SKM-1 (cell line): Measurements from ENCODE around the gene PATJ.

Source experiments
- DNase-seq: peaks from one replicate; lab custom pipeline; 2025; ENCODE audit not compliant: unreplicated experiment; lab: John Stamatoyannopoulos, UW

The PATJ gene

DNA sequence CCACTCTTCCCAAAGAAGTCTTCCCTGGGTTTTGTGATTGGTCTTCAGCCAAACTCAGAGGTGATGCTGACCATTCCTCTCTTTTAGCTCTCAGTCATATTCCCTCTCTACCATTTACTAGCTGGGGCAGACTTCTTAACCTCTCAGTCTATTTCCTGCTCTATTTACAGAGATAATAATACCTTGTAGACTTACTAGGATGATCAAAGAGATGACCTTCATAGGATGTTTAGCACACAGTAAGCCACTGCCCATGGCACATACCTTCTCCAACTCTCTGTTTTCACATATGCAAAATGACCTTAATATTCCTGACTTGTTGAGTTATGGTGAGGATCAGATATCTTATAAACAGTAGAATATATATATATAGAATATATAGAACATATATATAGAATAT, 346.2 kb downstream of the PATJ start:
- no peak for DNase-seq

DNA sequence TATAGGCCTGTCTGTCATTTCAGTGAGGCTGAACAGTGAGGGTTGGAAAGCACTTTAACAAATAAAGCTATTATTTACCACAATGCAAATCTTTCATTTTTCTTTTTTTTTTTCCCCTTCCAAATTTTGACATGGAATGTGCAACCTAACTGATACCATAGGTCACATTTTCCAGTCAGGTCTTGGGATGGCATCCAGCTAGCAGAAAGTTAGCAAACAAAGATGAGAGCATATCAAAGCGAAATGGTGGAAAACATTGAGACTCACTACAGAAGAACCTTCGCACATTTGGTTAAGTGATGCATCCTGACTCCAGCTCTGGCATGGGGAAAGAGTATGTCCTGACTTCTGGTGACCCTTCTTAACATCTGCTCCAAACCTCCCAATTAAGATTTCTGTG, 347.3 kb downstream of the PATJ start:
- DNase-seq, result no peak

DNA sequence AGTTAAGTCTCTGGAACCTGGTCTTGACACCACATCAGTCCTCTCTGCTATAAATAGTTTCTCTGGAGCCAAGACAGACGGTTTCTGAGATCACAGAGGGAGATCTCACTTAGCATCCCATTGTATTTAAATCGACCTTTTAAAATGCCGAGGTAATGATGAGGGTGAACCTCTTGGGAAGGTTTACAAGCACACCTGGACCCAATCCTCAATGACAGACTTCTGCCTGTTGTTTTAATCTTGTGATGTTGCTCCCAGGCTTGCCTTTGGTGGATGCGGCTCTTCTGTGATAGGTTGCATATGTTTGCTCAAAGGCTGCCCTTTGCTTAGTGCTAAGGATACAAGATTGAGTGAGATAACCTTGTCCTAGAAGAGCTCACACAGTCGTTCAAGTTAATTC, 347.7 kb downstream of the PATJ start:
- no peak for DNase-seq

DNA sequence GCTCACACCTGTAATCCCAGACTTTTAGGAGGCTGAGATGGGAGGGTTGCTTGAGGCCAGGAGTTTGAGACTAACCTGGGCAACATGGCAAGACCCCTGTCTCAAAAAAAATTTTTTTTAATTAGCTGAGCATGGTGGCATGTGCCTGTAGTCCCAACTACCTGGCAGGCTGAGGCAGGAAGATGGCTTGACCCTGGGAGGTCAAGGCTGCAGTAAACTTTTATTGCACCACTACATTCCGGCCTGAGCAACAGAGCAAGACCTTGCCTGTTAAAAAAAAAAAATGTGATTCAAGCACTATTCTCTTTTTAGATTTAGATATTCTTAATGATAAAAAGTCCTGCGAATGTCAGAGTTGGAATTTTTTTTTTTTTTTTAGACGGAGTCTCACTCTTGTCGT, 349.8 kb downstream of the PATJ start:
- no peak for DNase-seq

DNA sequence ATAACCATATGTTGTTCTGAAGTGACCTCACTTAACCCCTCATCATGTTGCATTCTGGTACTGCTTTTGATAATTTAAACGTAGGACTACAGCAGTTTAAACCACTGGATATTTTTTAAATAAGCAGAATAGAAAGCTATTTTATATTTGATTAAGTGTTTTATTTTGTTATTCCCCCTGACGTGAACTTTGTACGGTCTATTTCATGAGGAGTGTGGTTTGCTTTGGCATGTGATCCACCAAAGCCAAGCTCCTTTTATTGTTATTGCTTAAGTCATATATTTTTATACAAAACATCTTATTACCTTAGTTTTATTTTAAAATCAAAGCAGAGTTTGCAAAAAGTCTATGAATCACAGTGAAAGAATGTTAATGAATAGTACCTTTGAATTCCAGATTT, 351.0 kb downstream of the PATJ start:
- DNase-seq, result no peak

DNA sequence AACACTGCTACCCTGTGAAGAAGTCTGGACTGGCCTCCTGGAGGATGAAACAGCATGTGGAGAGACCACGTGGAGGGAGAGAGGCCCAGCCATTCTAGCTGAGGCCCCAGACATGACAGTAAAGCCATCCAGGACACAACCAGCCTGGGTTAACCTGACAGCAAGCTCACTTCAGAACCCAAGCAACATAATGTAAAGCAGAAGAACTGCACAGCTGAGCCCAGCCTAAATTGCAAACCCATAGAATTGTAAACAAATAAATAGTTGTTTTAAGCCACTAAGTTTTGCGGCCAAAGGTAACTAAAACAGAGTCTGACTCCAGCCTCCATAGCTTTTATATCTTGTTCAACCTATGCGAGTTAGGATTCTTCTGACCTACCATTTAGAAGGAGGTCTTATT, 355.2 kb downstream of the PATJ start:
- no peak for DNase-seq

DNA sequence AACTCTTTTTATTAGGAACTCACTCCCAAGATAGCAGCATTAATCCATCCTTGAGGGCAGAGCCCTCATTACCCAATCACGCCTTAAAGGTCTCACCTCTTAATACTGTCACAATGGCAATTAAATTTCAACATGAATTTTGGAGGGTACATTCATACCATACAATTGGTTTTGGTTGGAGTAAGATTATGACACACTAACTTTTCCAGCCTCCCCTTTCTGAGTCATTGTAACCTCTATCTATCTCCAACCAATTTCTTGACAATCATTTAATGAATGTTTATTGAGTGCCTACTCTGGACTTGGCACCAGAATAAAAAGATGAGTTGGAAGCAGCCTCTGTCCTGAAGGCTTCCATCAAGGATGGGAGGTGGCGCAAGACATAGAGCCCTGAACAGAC, 358.2 kb downstream of the PATJ start:
- DNase-seq, result no peak

DNA sequence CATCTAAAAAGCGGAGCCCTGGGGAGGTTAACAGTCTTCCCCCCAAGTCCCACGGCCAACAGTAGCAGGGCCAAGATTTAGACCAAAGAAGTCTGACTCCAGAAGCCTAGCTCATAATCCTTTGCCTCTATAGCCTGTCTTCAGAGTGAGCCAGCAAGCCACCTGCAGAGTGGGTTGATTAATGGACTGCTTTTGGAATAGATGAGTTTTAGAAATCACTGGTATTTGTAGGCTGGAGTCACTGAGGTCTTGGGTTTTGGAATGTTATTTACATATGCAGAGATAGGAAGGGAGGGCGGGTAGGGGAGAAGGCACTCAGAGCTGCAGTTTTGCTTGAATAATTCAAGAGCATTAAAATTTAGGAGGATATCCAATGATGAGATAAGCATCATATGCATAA, 361.6 kb downstream of the PATJ start:
- no peak for DNase-seq

DNA sequence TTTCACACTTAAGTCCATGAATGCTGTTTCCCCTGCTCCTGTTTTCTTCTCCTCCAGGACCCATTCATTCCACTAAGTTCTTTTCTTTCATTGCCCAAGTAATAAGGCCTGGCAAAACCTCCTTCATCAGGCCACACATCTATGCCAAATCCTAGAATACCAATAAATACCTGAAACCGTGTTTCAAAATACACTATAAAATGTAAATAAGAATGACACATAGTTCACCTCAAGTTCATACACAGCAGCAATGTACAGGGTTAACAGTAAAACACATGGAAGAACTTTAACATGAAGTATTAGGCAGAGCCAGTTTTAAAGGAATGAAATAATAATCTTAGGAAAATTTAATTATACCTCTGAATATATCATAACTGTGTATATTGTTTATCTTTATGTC, 365.6 kb downstream of the PATJ start:
- DNase-seq, result no peak

DNA sequence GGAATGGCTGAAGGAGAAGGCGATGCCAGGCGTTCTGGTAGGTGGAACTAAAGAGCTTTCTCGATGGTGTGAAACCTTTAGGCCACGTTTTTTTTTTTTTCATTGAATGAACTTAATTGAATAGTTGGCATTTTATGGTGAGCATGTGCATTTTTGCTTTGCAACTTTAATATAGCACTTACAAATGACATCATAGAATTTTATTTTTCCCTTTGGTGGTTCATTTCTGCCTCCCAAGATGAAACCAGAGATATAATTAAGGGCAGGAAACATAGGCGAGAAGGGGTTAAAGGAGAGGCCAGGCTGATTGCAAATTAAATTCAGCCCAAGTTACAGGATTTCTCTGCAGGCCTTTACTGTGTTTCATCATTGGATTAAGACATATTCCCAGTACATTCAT, 366.8 kb downstream of the PATJ start:
- DNase-seq, result no peak

DNA sequence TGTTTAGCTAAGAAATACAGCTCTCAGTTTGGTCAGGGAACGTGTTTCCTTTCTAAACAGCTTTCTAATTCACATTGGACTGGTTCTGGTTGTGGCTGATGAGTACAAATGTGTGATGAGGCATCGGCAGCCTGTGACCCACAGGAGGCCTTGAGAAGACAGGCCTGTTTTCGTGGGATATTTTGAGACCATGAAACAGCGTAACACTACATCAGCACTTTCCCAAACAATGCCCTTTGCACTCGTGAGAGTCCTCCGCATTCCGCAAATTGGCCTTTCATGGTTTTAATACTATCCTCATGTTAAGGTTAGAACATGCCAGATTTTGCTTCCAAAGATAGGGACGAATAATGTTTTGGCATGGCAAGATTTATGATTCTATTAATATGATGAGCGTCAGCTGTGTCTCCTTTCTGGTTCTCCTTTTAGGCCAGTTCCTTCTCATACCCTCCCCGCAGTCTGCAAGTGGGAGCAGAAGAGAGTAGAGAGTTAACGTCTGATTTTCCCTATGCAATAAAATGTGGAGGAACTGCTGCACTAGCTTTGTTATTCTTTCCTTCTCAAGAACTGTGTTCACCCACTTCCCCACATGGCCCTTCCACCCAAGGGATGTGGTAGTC, 368.0 kb downstream of the PATJ start:
- DNase-seq, result no peak

DNA sequence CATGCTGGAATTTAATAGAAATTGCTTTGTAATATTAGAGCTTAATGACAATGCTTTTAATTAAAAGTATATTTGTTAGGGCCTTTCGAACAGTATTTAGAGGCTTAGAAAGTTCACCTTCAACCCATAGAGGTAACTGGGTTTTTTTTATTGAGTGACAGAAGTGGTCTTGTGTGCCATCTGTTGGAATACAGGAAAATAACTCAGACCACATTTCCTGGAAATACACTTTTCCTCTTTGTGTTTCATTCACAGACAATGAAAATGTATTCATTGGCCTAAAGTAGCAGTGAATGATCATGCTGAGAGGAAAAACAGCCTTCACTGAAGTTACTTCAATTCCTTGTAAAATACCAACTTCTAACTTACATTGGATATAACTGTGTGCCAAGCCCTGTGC, 368.8 kb downstream of the PATJ start:
- no peak for DNase-seq

DNA sequence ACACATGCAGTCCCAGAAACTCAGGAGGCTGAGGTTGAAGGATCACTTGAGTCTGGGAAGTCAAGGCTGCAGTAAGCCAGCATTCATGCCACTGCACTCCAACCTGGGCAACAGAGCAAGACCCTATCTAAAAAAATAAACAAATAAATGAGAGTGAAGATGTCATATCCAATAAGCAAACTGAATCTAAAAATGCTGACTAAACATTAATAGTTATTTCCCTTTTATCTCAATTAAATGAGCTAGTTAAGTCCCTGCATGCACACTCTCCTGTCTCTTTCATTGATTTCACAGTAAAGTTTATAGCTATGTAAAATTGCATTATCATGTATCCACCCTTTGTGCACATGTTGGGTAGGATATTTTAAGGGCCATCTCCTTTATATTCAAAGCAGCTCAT, 371.2 kb downstream of the PATJ start:
- no peak for DNase-seq

DNA sequence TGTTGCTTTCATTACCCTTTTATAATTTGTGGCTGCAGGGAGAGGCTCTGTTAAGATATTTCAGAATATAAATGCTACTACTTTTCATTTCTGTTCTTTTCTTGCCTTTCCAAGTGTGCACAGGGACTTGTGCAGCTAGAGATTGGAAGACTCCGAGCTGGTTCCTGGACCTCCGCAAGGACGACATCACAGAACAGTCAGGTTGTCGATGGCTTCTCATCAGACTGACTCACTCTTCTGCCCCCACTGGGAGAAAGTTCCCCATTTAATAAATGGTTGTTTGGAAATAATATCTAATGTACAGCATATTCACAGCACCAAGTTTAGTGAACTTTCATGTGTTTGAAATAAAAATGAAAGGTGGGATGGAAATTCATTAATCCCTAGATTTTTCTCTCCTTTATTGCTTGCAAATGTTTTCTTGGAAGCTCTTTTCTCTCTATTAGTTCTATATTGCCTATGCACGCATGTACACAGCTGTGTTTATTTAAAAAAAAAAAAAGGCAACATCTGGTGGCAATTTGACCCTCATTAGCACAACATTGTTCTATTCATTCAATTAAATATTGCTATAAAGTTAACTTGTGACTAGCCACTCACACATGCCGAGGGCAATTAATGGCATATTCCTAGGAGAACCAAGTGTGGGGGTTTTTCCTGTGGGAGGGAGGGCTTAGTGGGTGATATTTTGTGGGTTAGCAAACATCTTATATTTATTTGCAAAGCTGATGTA, 374.9 kb downstream of the PATJ start:
- no peak for DNase-seq

DNA sequence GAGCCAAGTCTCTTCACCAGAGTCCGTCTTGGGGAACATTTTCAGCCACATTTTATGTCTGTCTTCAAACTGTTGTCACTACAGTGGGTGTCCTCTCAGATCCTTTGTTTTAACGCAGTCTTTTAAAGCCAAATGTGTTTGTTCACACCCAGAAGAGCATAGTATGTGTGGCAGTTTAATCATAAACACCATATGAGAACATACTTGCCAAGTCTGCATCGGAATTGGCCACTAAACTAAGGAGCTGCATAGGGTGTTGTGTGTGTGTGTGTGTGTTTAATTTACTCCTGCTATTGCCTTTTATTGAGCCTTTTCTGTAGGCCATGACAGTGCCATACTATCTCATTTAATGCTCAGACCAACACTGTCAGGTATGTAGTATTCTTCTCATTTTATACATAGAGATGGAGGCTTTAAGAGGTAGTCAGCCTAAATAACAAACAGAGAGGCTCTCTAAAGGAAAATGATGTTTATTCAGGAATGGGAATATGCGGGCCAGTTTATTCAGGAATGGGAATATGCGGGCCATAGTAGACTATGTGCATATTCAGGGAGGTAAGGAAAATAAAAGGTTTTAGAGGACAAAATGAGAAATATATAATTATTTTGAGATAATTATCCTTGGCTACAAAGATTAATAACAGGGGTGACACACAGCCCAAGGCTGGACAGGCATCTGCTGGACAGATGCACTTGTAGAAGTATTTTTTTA, 384.5 kb downstream of the PATJ start:
- DNase-seq, result no peak

DNA sequence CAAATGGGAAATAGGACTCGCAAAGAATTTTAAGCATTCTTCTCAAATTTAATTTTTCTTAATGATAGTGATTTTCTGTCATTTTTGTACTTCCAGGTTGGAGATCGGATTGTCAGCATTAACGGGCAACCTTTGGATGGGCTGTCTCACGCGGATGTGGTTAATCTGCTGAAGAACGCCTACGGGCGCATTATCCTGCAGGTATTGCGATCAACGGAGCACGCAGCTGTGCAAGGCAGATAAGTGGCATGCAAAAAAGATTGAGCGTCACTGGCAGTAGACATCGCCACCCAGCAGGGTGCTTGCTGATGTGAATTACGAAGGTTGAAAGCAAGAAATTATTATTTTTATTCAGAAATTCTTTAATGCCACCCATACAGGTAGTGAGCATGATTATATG, 386.5 kb downstream of the PATJ start:
- DNase-seq, result no peak

DNA sequence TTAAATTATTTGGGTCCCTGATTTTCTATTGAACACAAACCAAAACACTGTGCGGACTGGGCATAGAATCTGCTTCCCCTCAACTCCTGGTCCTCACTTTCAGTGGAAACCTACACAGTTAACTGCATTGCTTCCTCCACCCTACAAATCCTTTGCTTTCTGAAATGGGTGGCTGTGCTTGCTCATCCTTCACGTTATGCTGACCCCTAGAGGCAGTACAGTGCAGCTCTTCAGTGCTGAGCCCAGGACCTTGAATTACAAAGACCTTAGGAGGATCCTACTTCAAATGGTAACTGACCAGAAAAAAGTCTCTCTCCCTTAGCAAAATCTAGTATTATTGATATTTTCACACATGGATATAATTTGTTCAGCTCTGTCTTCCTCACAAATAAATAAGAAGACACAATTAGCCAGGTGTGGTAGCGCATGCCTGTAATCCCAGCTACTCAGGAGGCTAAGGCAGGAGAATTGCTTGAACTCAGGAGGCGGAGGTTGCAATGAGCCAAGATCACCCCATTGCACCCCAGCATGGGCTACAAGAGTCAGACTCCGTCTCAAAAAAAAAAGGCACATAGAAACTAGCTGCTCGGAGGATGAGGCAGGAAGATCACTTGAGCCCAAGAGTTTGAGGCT, 388.9 kb downstream of the PATJ start:
- peak; percentile 45 for DNase-seq

DNA sequence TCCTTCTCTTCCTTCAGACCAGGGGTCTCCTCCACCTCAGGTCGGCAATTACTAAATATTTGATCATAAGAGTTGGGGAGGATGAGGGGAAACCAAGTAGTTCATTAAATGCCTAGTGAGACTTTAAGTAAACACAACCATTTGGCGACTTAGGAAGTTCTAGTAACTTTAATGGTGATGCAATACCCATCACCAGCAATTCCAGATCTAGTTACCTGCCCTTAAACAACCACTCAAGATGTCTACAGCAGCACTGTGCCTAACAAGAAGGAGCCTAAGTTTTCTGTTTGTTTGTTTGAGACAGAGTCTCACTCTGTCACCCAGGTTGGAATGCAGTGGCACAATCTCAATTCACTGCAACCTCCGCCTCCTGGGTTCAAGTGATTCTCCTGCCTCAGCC, 395.7 kb downstream of the PATJ start:
- DNase-seq, result no peak

DNA sequence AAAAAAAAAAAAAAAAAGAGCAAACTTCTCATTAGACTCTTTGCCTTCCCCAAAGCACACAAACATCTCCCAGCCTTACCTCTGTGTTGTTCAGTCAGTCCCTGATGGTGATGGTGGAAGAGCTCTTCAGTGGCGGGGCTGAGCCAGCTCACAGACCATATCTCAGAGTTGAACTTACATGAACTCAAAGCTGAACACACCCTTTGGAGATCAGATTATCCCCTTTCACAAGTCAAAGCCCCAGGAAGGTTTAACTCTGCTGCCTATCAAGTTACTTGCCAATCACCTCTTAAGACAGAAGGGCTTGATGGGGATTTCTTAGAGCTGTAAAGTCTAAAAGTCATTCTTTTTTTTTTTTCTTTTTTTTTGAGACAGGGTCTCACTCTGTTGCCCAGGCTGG, 397.1 kb downstream of the PATJ start:
- no peak for DNase-seq

DNA sequence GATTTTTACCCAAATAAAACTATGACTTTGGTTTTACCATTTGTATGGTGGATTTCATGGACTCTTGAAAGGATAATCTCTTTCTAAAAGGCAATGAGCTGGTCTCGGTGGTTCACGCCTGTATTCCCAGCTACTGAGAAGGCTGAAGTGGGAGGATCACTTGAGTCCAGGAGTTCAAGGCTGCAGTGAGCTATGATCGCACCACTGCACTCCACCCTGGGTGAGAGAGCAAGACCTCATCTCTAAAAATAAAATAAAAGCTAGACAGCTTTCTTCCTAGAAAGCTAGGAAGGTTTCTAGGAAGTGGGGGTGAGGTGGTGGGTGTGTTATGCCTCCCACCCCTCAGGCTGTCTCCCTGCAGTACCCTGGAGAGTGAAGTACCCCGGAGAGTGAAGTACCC, 398.4 kb downstream of the PATJ start:
- no peak for DNase-seq

DNA sequence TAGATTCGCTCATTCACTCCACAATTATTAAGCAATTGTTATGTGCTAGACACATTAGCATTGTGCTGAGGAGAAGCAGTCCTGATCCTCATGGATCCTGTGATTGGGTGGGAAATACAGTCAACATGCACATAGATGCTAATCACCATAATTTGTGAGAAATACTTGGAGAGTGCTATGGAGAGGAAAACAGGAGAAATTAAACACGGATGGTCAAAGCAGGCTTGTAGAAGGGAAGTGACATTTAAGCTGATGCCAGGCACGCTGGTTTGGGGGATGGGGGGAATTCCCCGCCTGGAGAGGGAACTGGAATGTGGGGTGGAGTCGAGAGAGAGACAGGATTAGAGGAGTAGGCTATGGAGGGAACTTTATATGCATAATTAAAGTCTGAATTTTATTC, 400.2 kb downstream of the PATJ start:
- no peak for DNase-seq

DNA sequence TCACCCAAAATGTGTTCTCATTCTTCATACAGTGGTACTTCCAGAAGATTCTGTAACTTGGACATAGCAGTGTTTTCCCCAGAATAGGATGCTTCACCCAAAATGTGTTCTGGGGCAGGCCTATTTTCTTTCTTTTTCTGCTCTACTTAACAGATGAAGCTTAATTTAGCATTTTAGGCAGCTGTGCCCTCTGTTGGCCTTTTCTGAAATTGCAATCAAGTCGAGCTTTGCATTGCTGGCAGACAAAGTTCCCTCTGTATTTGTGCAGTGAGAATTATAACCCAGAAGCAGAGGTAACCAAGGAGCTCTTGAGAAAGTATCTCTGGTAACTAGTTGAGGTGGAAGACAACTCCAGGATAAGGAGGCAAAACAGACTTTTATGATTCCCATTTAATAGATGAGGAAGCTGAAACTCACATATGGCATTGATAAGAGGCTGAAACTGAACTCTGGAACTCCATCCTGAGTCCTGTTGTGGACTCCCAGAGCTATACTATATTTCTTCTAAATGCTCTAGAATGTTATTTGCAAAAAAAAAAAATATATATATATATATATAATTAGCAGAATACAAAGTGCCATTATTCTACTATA, 402.1 kb downstream of the PATJ start:
- peak; percentile 9 for DNase-seq
